Uterus (tissue), 4 donors: ENCODE data around the gene ZC3H7A. TPM values are rescaled to one million over a fixed set of nuclear protein-coding genes. Genes with fewer than 3 reads are reported as not detected.

Experiments
- DNase-seq, 2 donors: peaks; one replicate each; pipeline ENCODE4 v3.0.0-alpha.2; 2019 to 2020
- H3K27ac ChIP-seq, 2 donors: fragments of 200-600 bp; sonication (generic); 1 replicate in 1 of 2; 2 replicates in 1 of 2; pipeline ENCODE4 v1.5.1; 2016 to 2018
- H3K27me3 ChIP-seq, 2 donors: fragments of 200-600 bp; sonication (generic); one replicate each; pipeline ENCODE4 v1.5.1; 2018 to 2019; ENCODE audit warnings: control low read depth in 1 of 2
- H3K36me3 ChIP-seq, 2 donors: fragments of 200-600 bp; sonication (generic); one replicate each; pipeline ENCODE4 v1.5.1; 2019; ENCODE audit warnings: control low read depth in 1 of 2
- H3K4me1 ChIP-seq, 2 donors: fragments of 200-600 bp; sonication (generic); one replicate each; pipeline ENCODE4 v1.5.1; 2018 to 2019; ENCODE audit warnings: control low read depth in 1 of 2
- H3K4me3 ChIP-seq, 2 donors: fragments of 200-600 bp; sonication (generic); 1 replicate in 1 of 2; 2 replicates in 1 of 2; pipeline ENCODE4 v1.5.1; 2018 to 2019; ENCODE audit warnings: mild to moderate bottlenecking in 1 of 2
- H3K9me3 ChIP-seq, 2 donors: fragments of 200-600 bp; sonication (generic); one replicate each; pipeline ENCODE4 v1.5.1; 2019; ENCODE audit warnings: control low read depth in 1 of 2
- POLR2A ChIP-seq, 2 donors: fragments of 450-650 bp; IDR thresholded peaks; one replicate each; pipeline ENCODE4 v1.6.1; 2016; ENCODE audit warnings: antibody characterized with exemption in 2 of 2, mild to moderate bottlenecking in 1 of 2, moderate library complexity in 1 of 2
- intact Hi-C: fragments of 100-400 bp; cut with DNase I; formaldehyde crosslinking; loops from one replicate; pipeline ENCODE4 v1.15.1; 2023; ENCODE audit warnings: low total_unique reads
- total RNA-seq, 4 donors: library from RNA; depleted of rRNA in 3 of 4; stranded (reverse); fragments of >200 nt in 3 of 4; gene quantifications; one replicate each; pipeline versions ENCODE4 v1.1.0 to v1.2.4, GENCODE V29; 2014 to 2023
- TF ChIP-seq, protein P1 (sequence below), 4 experiments: fragments of 200-600 bp in 2 of 4; fragments of 450-650 bp in 2 of 4; sonication (generic) in 2 of 4; IDR thresholded peaks; one replicate each; pipeline ENCODE4 v1.5.1; 2016 to 2019; ENCODE audit warnings: antibody characterized with exemption in 4 of 4, mild to moderate bottlenecking in 2 of 4, moderate library complexity in 1 of 4
- donor health status: DM: yes; HTN: yes; CAD: no.

Gene ZC3H7A
- total RNA-seq, 4 donors from 2014 or later = 40.9 to 91.2 (median 67.5) TPM

DNA sequence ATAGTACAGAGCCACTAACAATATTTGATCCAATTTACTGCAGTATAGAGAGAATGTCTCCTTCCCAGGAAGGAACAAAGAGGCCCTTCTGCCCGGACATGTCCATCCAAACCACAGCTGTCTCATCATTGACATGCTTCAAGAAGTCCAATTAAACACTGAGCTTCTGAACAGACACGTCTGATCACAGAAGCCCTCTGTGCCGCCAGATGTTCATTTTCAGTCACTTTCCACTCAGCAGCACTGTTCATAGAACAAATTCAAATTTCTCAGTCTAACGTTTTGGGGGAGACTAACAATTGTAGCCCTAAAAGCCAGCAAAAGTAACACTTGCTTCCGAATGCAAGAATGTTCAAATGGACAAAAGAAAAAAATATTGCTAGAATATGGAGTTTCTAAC lies 15.3 kb downstream of the ZC3H7A start:
- Histone ChIP-seq H3K4me1 (peaks cover 0 to 7% of the 10 kb centered on the region in 2 donors), H3K4me3 (no peak overlapping the region)
- intact Hi-C loops = no loop called here

DNA sequence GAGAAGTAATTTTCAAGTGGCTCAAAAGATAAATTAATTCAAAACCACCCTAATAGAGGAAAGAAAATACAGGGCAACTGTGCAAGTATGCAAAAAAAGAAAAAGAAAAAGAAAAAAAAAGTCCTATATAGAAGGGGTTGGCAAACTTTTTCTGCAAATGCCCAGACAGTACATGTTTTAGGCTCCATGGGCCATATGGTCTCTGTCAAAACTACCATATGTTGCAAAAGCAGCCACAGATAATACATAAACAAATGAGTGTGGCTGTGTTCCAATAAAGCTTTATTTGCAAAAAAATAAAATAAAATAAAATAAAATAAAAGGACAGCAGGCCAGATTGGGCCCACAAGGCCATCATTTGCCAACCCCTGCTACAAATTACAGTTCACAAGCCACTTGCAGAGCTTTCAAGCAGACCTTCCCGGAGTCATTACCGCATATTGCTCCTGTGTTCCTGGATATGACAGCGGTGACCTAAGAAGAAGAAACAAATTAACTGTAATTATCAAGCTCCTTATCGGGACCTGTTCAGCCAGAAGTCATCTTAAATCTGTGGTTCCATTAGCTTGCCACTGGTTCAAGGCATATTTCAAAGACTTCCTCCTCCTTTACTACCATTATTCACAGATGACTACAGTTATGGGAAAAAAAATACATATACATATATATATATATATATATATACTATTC lies 15.9 kb downstream of the ZC3H7A start:
- peaks cover 0 to 7% of the 10 kb centered on the region in 2 donors for H3K4me1 ChIP-seq
- H3K4me3 ChIP-seq = no peak overlapping the region
- no peaks in the 10 kb centered on the region for H3K27me3 ChIP-seq
- peak overlapping the region in 1 of 2 donors; percentile 86 for H3K27ac ChIP-seq
- no peaks in the 10 kb centered on the region for H3K9me3 ChIP-seq
- intact Hi-C loops = no loop called here
- DNase-seq = no peak
- no peaks in the 10 kb centered on the region for H3K36me3 ChIP-seq
- TF ChIP-seq POLR2A (IDR thresholded peaks at IDR 0.05) = no peak
- TF ChIP-seq, protein P1, sequence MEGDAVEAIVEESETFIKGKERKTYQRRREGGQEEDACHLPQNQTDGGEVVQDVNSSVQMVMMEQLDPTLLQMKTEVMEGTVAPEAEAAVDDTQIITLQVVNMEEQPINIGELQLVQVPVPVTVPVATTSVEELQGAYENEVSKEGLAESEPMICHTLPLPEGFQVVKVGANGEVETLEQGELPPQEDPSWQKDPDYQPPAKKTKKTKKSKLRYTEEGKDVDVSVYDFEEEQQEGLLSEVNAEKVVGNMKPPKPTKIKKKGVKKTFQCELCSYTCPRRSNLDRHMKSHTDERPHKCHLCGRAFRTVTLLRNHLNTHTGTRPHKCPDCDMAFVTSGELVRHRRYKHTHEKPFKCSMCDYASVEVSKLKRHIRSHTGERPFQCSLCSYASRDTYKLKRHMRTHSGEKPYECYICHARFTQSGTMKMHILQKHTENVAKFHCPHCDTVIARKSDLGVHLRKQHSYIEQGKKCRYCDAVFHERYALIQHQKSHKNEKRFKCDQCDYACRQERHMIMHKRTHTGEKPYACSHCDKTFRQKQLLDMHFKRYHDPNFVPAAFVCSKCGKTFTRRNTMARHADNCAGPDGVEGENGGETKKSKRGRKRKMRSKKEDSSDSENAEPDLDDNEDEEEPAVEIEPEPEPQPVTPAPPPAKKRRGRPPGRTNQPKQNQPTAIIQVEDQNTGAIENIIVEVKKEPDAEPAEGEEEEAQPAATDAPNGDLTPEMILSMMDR (IDR thresholded peaks at IDR 0.05) = no peak

More for the DNA sequence above, 15.3 kb downstream of the ZC3H7A start:
- H3K27ac ChIP-seq = peak overlapping the region; percentile 9 to 86
- TF ChIP-seq, protein P1 (IDR thresholded peaks at IDR 0.05) = no peak
- TF ChIP-seq POLR2A (IDR thresholded peaks at IDR 0.05) = no peak
- H3K9me3 ChIP-seq = no peaks in the 10 kb centered on the region
- no peaks in the 10 kb centered on the region for H3K27me3 ChIP-seq
- H3K36me3 ChIP-seq = no peaks in the 10 kb centered on the region
- DNase-seq = no peak

DNA sequence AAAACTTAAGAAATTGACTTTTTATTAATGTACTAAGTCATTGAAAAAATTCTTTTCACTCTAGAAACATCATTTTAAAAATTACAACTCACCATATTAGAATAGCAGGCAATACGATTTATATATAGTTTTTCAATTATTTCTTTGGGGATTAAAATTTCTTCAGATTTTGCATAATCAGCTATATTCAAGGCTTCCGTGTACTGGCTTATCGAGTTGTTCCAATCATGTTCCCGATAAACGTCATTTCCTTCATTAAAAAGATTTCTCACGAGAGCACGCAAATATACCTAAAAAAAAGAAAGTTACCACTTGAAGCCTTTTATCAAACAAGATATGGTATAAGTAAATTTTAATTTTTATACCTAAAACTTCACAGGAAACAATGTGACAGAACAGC lies 18.0 kb downstream of the ZC3H7A start:
- intact Hi-C loops = no loop called here

DNA sequence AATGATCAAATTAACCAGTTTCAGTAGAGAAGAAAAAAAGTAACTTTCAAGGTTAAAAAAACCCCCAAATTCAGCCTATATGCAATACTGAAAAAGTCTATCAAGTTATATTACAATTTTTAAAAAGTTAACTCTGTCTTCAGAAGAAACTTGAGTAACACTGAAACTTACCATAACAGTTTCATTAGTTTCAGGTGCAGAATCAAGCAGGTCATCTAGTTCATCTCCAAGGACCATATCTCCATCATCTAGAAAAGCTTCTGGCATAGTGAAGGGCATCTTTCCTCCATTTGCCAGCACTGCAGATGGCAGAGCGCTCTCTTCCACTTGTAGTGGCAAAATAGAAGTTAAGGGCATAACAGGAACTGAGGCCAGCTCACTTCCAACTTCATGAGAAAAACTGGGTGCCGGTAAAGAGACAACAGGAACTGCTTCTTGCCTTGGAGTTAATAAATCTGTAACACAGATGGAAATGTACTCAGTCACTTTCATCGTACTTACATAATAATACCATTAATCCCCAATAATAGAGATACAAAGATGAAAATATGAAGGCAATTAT lies 22.9 kb downstream of the ZC3H7A start:
- no peak for TF ChIP-seq POLR2A (IDR thresholded peaks at IDR 0.05)
- TF ChIP-seq, protein P1 (IDR thresholded peaks at IDR 0.05) = no peak

More for the DNA sequence above, 18.0 kb downstream of the ZC3H7A start:
- H3K27me3 ChIP-seq = no peaks in the 10 kb centered on the region
- no peaks in the 10 kb centered on the region for H3K9me3 ChIP-seq
- peaks cover 0 to 7% of the 10 kb centered on the region in 2 donors for H3K4me1 ChIP-seq
- H3K4me3 ChIP-seq = no peak overlapping the region
- DNase-seq = no peak
- H3K36me3 ChIP-seq = no peaks in the 10 kb centered on the region
- H3K27ac ChIP-seq = no peak overlapping the region
- TF ChIP-seq, protein P1 (IDR thresholded peaks at IDR 0.05) = no peak
- TF ChIP-seq POLR2A (IDR thresholded peaks at IDR 0.05) = no peak

DNA sequence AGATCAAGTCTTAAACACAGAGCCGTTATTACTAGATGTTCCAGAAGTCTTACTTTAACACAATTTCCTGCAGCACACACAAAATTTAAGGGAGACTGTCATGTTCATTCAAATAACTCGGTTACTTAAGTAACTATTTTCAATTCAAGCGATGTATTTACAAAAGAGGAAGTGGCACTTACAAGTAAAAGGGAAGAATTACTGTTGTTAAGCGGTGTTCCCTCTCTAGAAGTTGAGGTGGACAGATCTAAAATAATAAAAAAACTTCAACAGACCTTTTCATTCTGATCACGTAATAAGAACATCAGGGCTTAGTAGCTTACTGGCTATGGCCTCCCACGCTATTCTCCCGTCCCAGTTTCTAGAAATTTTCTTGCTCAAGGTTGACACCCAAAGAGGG lies 28.2 kb downstream of the ZC3H7A start:
- intact Hi-C loops = no loop called here
- H3K4me3 ChIP-seq = no peak overlapping the region
- TF ChIP-seq, protein P1 (IDR thresholded peaks at IDR 0.05) = no peak
- no peak for TF ChIP-seq POLR2A (IDR thresholded peaks at IDR 0.05)

More for the DNA sequence above, 22.9 kb downstream of the ZC3H7A start:
- Histone ChIP-seq H3K4me3 (no peak overlapping the region), H3K27ac (no peak overlapping the region), H3K36me3 (no peaks in the 10 kb centered on the region), H3K9me3 (no peaks in the 10 kb centered on the region), H3K4me1 (no peaks in the 10 kb centered on the region), H3K27me3 (no peaks in the 10 kb centered on the region)
- intact Hi-C loops = no loop called here
- DNase-seq = no peak

More for the DNA sequence above, 28.2 kb downstream of the ZC3H7A start:
- Histone ChIP-seq H3K9me3 (no peaks in the 10 kb centered on the region), H3K27ac (no peak overlapping the region), H3K4me1 (no peaks in the 10 kb centered on the region), H3K27me3 (no peaks in the 10 kb centered on the region), H3K36me3 (no peaks in the 10 kb centered on the region)
- no peak for DNase-seq
